Neural crest cell (in vitro differentiated cells): Measurements from ENCODE around the gene MACO1. TPM values are rescaled to one million over a fixed set of nuclear protein-coding genes. Genes with fewer than 3 reads are reported as not detected.
"Not testable (repeated sequence)": the region's sequence is repeated elsewhere in the genome, so short reads cannot be mapped to it uniquely, and the experiment has no call there.

Experiments used
- DNase-seq: peaks from one replicate; pipeline ENCODE4 v3.0.0; 2021; ENCODE audit warnings: low read depth, mixed read lengths, low spot score
- H3K27ac Mint-ChIP-seq: one replicate; pipeline ENCODE4 v1.8.0; 2021; ENCODE audit warnings: mild to moderate bottlenecking, mixed read lengths; ENCODE audit not compliant: unreplicated experiment
- H3K27me3 Mint-ChIP-seq: 2 replicates; pipeline ENCODE4 v1.8.0; 2021; ENCODE audit warnings: low read depth, mild to moderate bottlenecking, mixed read lengths
- H3K36me3 Mint-ChIP-seq: 2 replicates; pipeline ENCODE4 v1.8.0; 2021; ENCODE audit warnings: low read depth, mild to moderate bottlenecking, mixed read lengths
- H3K4me1 Mint-ChIP-seq: 2 replicates; pipeline ENCODE4 v1.8.0; 2021; ENCODE audit warnings: mixed read lengths
- H3K4me3 Mint-ChIP-seq: one replicate; pipeline ENCODE4 v1.8.0; 2021; ENCODE audit warnings: mild to moderate bottlenecking, mixed read lengths
- H3K9me3 Mint-ChIP-seq: 2 replicates; pipeline ENCODE4 v1.8.0; 2021; ENCODE audit warnings: mixed read lengths
- CTCF ChIP-seq: fragments of 200-600 bp; sonication (generic); conservative IDR thresholded peaks from 2 replicates; pipeline ENCODE4 v1.5.0; 2021; ENCODE audit warnings: antibody characterized with exemption, mild to moderate bottlenecking
- total RNA-seq: library from RNA; stranded (reverse); gene quantifications from 2 replicates; pipeline ENCODE4 v1.2.1, GENCODE V29; 2021

Gene MACO1
- total RNA-seq, 1 donor from 2014 or later = 25.4 TPM

DNA sequence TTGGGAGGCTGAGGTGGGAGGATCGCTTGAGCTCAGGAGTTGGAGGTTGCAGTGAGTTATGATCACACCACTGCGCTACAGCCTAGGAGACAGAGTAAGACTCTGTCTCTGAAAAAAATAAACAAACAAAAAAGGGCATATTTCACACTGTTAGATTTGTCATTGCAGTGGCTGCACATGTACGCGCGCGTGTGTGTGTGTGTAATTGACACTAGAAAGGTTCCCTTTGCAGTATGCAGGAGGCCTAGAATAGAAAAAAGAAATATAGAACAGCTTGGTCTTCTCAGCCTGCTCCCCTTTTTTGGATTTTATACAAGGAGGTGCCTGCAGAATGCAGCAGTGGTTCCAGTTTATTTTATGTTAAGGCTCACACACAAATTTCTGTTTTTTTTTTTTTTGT lies 8.6 kb downstream of the MACO1 start:
- no peak for DNase-seq
- H3K4me1 Mint-ChIP-seq = peaks cover 18% of the 10 kb centered on the region
- H3K9me3 Mint-ChIP-seq = no peaks in the 10 kb centered on the region
- H3K36me3 Mint-ChIP-seq = peaks cover 2% of the 10 kb centered on the region
- H3K27me3 Mint-ChIP-seq = no peaks in the 10 kb centered on the region
- no peak for TF ChIP-seq CTCF
- no peak overlapping the region for H3K27ac Mint-ChIP-seq
- H3K4me3 Mint-ChIP-seq = no peak overlapping the region

- TF ChIP-seq CTCF = no peak
- no peak overlapping the region for H3K4me3 Mint-ChIP-seq
- no peak overlapping the region for H3K27ac Mint-ChIP-seq
- no peaks in the 10 kb centered on the region for H3K9me3 Mint-ChIP-seq
- DNase-seq = no peak
- no peaks in the 10 kb centered on the region for H3K27me3 Mint-ChIP-seq
- H3K36me3 Mint-ChIP-seq = peaks cover 2% of the 10 kb centered on the region
- peaks cover 18% of the 10 kb centered on the region for H3K4me1 Mint-ChIP-seq
These were observed 11.5 kb downstream of the MACO1 start for GRCh38 chr1:25442178-25442577.

DNA sequence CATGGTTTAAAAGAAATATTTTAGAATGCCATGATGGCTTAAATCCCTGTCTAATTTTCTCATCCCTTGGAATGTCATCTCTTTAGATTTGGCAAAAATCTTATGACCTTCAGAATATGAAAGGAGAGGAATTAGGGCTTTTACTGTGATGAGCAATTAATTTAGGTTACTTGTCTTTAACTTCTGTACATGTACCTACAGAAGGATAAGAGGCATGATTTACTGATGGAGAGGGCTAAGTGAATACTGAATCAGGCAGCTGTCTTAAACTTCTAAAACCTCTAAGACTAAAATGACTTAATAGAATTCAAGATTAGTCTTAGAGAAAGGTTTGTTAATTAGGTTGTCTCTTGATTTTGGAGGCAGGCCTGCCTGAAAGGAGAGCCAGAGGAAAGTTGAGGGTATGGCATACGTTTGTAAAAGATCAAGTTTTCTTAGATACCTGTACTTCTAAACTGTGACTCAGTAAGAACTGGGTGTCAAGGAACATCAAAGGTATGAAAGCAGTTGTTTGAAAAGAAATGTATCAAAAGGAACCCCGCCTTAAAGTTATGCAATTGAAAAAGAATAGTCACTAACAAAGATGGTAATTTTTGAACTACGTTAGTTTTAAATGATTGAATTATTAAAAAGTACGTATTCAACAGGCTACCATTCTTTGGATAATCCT lies 12.5 kb downstream of the MACO1 start:
- H3K36me3 Mint-ChIP-seq = peaks cover 2% of the 10 kb centered on the region
- H3K4me1 Mint-ChIP-seq = peaks cover 18% of the 10 kb centered on the region
- no peak for TF ChIP-seq CTCF
- no peaks in the 10 kb centered on the region for H3K27me3 Mint-ChIP-seq
- no peak for DNase-seq
- H3K4me3 Mint-ChIP-seq = no peak overlapping the region
- H3K9me3 Mint-ChIP-seq = no peaks in the 10 kb centered on the region
- H3K27ac Mint-ChIP-seq = no peak overlapping the region

DNA sequence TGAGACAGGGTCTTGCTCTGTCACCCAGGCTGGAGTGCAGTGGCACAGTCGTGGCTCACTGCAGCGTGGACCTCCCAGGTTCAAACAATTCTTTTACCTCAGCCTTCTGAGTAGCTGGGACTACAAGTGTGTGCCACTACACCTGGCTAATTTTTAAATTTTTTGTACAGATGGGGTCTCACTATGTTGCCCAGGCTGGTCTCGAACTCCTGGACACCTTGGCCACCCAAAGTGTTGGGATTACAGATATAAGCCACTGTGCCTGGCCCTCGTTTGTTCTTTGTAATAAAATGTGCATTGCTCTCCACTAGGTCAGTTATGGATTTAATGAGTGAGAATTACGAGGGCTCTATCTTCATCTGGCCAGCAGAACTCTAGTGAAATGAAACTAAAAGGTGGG lies 13.9 kb downstream of the MACO1 start:
- H3K9me3 Mint-ChIP-seq, DNase-seq, H3K4me3 Mint-ChIP-seq, H3K27me3 Mint-ChIP-seq, H3K36me3 Mint-ChIP-seq: not testable (repeated sequence)
- peak overlapping the region; percentile 8 for H3K27ac Mint-ChIP-seq
- H3K4me1 Mint-ChIP-seq = peaks cover 18% of the 10 kb centered on the region

- no peak for DNase-seq
- H3K4me3 Mint-ChIP-seq = no peak overlapping the region
- H3K9me3 Mint-ChIP-seq = no peaks in the 10 kb centered on the region
- no peaks in the 10 kb centered on the region for H3K27me3 Mint-ChIP-seq
- no peaks in the 10 kb centered on the region for H3K36me3 Mint-ChIP-seq
- H3K4me1 Mint-ChIP-seq = peaks cover 18% of the 10 kb centered on the region
- TF ChIP-seq CTCF = no peak
- H3K27ac Mint-ChIP-seq = no peak overlapping the region
These were observed 15.4 kb downstream of the MACO1 start for GRCh38 chr1:25445993-25446538.

DNA sequence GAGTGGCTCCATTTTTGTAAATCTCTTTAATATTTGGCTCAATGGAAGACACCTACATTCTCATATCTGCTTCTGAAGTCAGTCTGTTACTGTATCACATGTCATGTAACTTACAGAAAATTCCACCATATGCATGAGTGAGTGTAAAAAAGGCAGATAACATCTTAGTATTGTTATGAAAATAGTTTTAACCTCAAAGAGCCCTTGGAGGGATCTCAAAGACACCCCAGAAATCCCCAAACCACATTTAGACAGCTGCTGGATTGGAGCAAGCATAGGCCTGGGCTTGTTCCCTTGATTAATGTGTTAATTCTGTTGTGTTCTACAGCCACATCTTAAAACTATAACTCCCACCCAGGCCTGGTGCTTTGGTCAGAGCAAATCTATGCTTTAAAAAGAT lies 16.9 kb downstream of the MACO1 start:
- H3K4me3 Mint-ChIP-seq = no peak overlapping the region
- no peak for TF ChIP-seq CTCF
- DNase-seq = no peak
- no peaks in the 10 kb centered on the region for H3K27me3 Mint-ChIP-seq
- H3K4me1 Mint-ChIP-seq = peaks cover 13% of the 10 kb centered on the region
- H3K9me3 Mint-ChIP-seq = no peaks in the 10 kb centered on the region
- peaks cover 4% of the 10 kb centered on the region for H3K36me3 Mint-ChIP-seq
- H3K27ac Mint-ChIP-seq = no peak overlapping the region
